Measurements from ENCODE around the gene HPSE2.

HPSE2 gene

GRCh38 chr10:98950106-98950505 lies 285.5 kb downstream of the HPSE2 start:
- Histone ChIP-seq H3K4me3 (ENCODE audit: low read length) (no peak overlapping the region), H3K4me1 (ENCODE audit: control insufficient read depth, low read depth, low read length) (no peaks in the 10 kb centered on the region), H3K9me3 (ENCODE audit: control insufficient read depth, low read depth, low read length) (no peaks in the 10 kb centered on the region), H3K9ac (ENCODE audit: low read length) (no peak overlapping the region), H3K27ac (ENCODE audit: low read length) (no peak overlapping the region), H3K27me3 (ENCODE audit: control insufficient read depth, insufficient read depth, low read length) (no peaks in the 10 kb centered on the region), H3K36me3 (ENCODE audit: control insufficient read depth, low read depth, low read length) (no peaks in the 10 kb centered on the region)

DNA sequence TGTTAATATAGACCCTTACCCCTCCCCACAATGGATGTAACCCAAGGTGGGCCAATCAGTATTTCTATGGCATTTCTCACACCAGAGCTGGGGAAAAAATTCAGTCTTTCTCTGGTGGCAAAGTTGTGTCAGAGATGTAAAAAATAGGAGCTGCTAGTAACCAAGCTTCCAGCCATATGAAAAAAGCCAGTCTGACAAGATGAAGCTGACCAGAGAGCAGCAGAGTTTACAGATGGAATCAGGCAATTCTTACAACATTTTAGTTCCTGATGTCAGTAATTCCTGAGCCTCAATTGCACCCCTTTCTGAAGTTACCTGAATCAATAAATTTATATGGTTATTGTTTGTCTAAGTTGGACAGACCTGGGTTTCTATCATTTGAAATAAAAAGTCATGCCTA lies 286.3 kb downstream of the HPSE2 start:
- no peak overlapping the region for H3K9ac ChIP-seq (ENCODE audit: low read length)
- no peak overlapping the region for H3K27ac ChIP-seq (ENCODE audit: low read length)
- no peaks in the 10 kb centered on the region for H3K27me3 ChIP-seq (ENCODE audit: control insufficient read depth, insufficient read depth, low read length)
- H3K36me3 ChIP-seq (ENCODE audit: control insufficient read depth, low read depth, low read length): no peaks in the 10 kb centered on the region
- H3K4me1 ChIP-seq (ENCODE audit: control insufficient read depth, low read depth, low read length): no peaks in the 10 kb centered on the region
- no peaks in the 10 kb centered on the region for H3K9me3 ChIP-seq (ENCODE audit: control insufficient read depth, low read depth, low read length)
- H3K4me3 ChIP-seq (ENCODE audit: low read length): no peak overlapping the region

DNA sequence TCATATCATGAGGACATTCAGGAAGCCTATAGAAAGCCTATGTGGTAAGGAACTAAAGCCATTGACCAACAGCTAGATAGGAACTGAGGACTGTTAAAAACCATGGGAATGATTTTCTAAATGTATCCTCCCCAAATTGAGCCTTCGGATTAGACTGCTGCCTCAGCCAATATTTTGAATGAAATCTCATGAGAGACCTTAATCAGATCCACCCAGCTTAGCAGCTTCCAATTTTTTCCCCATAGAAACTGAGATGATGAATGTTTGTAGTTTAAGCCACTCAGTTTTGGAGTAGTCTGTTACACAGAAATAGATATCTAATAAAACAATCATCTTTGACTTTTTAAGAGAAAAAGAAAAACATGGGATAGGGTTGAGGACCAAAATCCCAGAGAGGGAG lies 292.0 kb downstream of the HPSE2 start:
- H3K4me1 ChIP-seq (ENCODE audit: control insufficient read depth, low read depth, low read length): no peaks in the 10 kb centered on the region
- no peaks in the 10 kb centered on the region for H3K36me3 ChIP-seq (ENCODE audit: control insufficient read depth, low read depth, low read length)
- no peak overlapping the region for H3K27ac ChIP-seq (ENCODE audit: low read length)
- no peak overlapping the region for H3K4me3 ChIP-seq (ENCODE audit: low read length)
- H3K9me3 ChIP-seq (ENCODE audit: control insufficient read depth, low read depth, low read length): no peaks in the 10 kb centered on the region
- H3K27me3 ChIP-seq (ENCODE audit: control insufficient read depth, insufficient read depth, low read length): no peaks in the 10 kb centered on the region
- H3K9ac ChIP-seq (ENCODE audit: low read length): no peak overlapping the region

DNA sequence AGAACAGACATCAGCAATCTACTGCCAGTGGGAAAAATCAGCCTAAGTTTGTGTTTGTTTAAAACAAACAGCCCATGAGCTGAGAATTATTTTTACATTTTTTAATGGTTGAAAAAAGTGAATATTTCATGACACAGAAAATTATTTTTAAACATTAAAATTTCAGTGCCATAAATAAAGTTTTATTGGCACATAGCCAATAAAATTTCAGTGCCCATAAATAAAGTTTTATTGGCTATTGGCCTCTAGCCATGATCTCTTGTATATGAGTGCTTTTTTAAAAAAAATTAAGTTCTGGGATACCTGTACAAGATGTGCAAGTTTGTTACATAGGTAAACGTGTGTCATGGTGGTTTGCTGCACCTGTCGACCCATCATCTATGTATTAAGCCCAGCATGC lies 305.9 kb downstream of the HPSE2 start:
- H3K27ac ChIP-seq (ENCODE audit: low read length): no peak overlapping the region
- H3K9ac ChIP-seq (ENCODE audit: low read length): no peak overlapping the region
- H3K4me3 ChIP-seq (ENCODE audit: low read length): no peak overlapping the region
- H3K4me1 ChIP-seq (ENCODE audit: control insufficient read depth, low read depth, low read length): no peaks in the 10 kb centered on the region
- H3K9me3 ChIP-seq (ENCODE audit: control insufficient read depth, low read depth, low read length): no peaks in the 10 kb centered on the region
- no peaks in the 10 kb centered on the region for H3K36me3 ChIP-seq (ENCODE audit: control insufficient read depth, low read depth, low read length)
- H3K27me3 ChIP-seq (ENCODE audit: control insufficient read depth, insufficient read depth, low read length): no peaks in the 10 kb centered on the region

DNA sequence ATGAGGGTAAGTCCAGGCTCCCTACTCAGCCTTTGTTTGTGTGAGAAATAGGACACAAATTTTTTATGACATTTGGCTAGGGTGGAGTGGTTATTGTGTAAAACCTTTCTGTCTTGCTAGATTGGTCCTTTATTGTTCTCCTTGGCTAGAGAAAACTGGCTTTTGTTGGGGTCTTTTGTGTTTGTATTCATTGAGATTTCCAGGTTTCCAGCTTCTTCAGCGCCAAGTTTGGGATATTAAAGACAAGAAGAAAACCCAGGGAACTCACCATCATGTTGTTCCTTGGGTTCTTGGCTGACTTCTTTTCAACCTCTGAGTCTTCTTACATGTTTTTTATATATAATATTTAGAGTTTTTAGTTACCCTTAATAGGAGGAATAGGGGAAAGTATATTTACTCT lies 310.0 kb downstream of the HPSE2 start:
- Histone ChIP-seq H3K36me3 (ENCODE audit: control insufficient read depth, low read depth, low read length) (no peaks in the 10 kb centered on the region), H3K9ac (ENCODE audit: low read length) (no peak overlapping the region), H3K4me3 (ENCODE audit: low read length) (no peak overlapping the region), H3K27ac (ENCODE audit: low read length) (no peak overlapping the region), H3K4me1 (ENCODE audit: control insufficient read depth, low read depth, low read length) (no peaks in the 10 kb centered on the region), H3K9me3 (ENCODE audit: control insufficient read depth, low read depth, low read length) (no peaks in the 10 kb centered on the region), H3K27me3 (ENCODE audit: control insufficient read depth, insufficient read depth, low read length) (no peaks in the 10 kb centered on the region)

GRCh38 chr10:98924526-98924925 lies 311.1 kb downstream of the HPSE2 start:
- Histone ChIP-seq H3K27ac (ENCODE audit: low read length) (no peak overlapping the region), H3K36me3 (ENCODE audit: control insufficient read depth, low read depth, low read length) (no peaks in the 10 kb centered on the region), H3K9me3 (ENCODE audit: control insufficient read depth, low read depth, low read length) (no peaks in the 10 kb centered on the region), H3K4me3 (ENCODE audit: low read length) (no peak overlapping the region), H3K4me1 (ENCODE audit: control insufficient read depth, low read depth, low read length) (no peaks in the 10 kb centered on the region), H3K9ac (ENCODE audit: low read length) (no peak overlapping the region), H3K27me3 (ENCODE audit: control insufficient read depth, insufficient read depth, low read length) (no peaks in the 10 kb centered on the region)

DNA sequence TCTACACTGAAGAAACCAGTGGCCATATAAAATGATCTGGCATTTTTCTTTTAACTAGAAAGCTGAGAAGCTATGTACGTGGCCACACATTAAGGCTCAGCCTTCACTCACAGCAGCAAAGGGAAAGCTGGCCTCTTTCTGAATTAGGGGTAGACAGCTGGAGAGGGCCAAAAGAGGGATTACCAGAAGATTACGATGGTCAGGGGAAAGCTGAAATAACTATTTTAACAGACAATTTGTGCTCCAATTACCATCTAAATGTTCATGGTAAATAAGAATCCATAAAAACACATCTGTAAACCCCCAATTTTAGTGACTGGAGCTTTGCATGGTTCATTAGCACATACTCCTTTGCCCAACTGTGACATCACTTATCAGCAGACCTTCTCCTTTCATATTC lies 314.3 kb downstream of the HPSE2 start:
- Histone ChIP-seq H3K9ac (ENCODE audit: low read length) (no peak overlapping the region), H3K9me3 (ENCODE audit: control insufficient read depth, low read depth, low read length) (no peaks in the 10 kb centered on the region), H3K36me3 (ENCODE audit: control insufficient read depth, low read depth, low read length) (no peaks in the 10 kb centered on the region), H3K27ac (ENCODE audit: low read length) (no peak overlapping the region), H3K4me3 (ENCODE audit: low read length) (no peak overlapping the region), H3K4me1 (ENCODE audit: control insufficient read depth, low read depth, low read length) (no peaks in the 10 kb centered on the region), H3K27me3 (ENCODE audit: control insufficient read depth, insufficient read depth, low read length) (no peaks in the 10 kb centered on the region)

- Histone ChIP-seq H3K36me3 (ENCODE audit: control insufficient read depth, low read depth, low read length) (no peaks in the 10 kb centered on the region), H3K4me1 (ENCODE audit: control insufficient read depth, low read depth, low read length) (no peaks in the 10 kb centered on the region), H3K27ac (ENCODE audit: low read length) (no peak overlapping the region), H3K9me3 (ENCODE audit: control insufficient read depth, low read depth, low read length) (no peaks in the 10 kb centered on the region), H3K9ac (ENCODE audit: low read length) (no peak overlapping the region), H3K4me3 (ENCODE audit: low read length) (no peak overlapping the region), H3K27me3 (ENCODE audit: control insufficient read depth, insufficient read depth, low read length) (no peaks in the 10 kb centered on the region)
Measured at GRCh38 chr10:98920807-98921206, 314.8 kb downstream of the HPSE2 start.

- Histone ChIP-seq H3K9me3 (ENCODE audit: control insufficient read depth, low read depth, low read length) (no peaks in the 10 kb centered on the region), H3K27ac (ENCODE audit: low read length) (no peak overlapping the region), H3K27me3 (ENCODE audit: control insufficient read depth, insufficient read depth, low read length) (no peaks in the 10 kb centered on the region), H3K4me1 (ENCODE audit: control insufficient read depth, low read depth, low read length) (no peaks in the 10 kb centered on the region), H3K9ac (ENCODE audit: low read length) (no peak overlapping the region), H3K4me3 (ENCODE audit: low read length) (no peak overlapping the region), H3K36me3 (ENCODE audit: control insufficient read depth, low read depth, low read length) (no peaks in the 10 kb centered on the region)
Measured at GRCh38 chr10:98920360-98920759, 315.3 kb downstream of the HPSE2 start.

GRCh38 chr10:98919899-98920298 lies 315.8 kb downstream of the HPSE2 start:
- Histone ChIP-seq H3K9me3 (ENCODE audit: control insufficient read depth, low read depth, low read length) (no peaks in the 10 kb centered on the region), H3K27ac (ENCODE audit: low read length) (no peak overlapping the region), H3K36me3 (ENCODE audit: control insufficient read depth, low read depth, low read length) (no peaks in the 10 kb centered on the region), H3K4me1 (ENCODE audit: control insufficient read depth, low read depth, low read length) (no peaks in the 10 kb centered on the region), H3K9ac (ENCODE audit: low read length) (no peak overlapping the region), H3K27me3 (ENCODE audit: control insufficient read depth, insufficient read depth, low read length) (no peaks in the 10 kb centered on the region), H3K4me3 (ENCODE audit: low read length) (no peak overlapping the region)

DNA sequence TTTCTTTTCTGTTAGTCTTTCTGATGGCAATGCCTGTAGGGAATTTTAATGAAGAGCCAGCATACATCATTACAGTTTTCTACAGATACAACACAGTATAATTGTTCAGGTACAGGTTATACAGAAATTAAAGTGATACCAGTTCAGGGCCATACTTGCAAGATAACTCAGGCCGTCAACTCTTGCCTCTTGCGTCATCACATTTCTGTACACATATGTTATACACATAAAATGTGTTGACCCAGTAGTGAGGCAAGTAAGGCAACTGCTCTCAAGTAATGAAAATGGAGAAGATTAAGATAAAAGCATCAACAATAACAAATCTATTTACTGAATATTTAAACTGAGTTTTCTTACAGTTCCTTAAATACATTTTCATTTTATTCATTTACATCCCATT lies 317.8 kb downstream of the HPSE2 start:
- no peaks in the 10 kb centered on the region for H3K36me3 ChIP-seq (ENCODE audit: control insufficient read depth, low read depth, low read length)
- H3K9me3 ChIP-seq (ENCODE audit: control insufficient read depth, low read depth, low read length): no peaks in the 10 kb centered on the region
- no peaks in the 10 kb centered on the region for H3K4me1 ChIP-seq (ENCODE audit: control insufficient read depth, low read depth, low read length)
- H3K27me3 ChIP-seq (ENCODE audit: control insufficient read depth, insufficient read depth, low read length): no peaks in the 10 kb centered on the region
- no peak overlapping the region for H3K9ac ChIP-seq (ENCODE audit: low read length)
- H3K27ac ChIP-seq (ENCODE audit: low read length): no peak overlapping the region
- no peak overlapping the region for H3K4me3 ChIP-seq (ENCODE audit: low read length)

DNA sequence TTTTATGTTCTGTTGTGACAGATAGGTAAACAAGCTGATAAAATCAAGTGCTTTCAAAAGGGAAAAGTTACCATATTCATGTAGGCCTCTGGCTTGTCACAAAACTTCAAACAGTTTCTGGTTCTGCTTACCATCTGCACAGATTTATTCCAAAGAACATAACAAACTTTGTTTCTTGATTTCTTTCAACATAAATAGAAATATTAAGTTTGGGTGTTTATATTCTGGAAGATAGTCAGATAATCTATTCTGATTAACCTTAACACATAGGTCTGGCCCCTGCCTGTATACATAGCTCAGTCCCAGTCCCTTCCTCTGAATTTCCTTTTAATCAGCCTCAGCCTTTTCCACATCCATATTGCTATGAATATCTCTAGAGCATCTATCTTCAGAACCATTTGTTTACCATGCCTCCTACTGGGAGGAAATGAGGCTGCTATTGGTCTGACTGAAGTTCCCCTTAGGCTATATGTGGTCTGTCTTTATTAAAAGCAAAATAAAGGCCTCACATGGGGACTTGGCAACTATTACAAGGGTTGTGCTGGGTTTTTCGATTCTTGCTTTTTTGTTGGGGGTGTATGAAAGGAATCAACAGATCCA lies 319.0 kb downstream of the HPSE2 start:
- no peaks in the 10 kb centered on the region for H3K4me1 ChIP-seq (ENCODE audit: control insufficient read depth, low read depth, low read length)
- H3K9ac ChIP-seq (ENCODE audit: low read length): no peak overlapping the region
- no peaks in the 10 kb centered on the region for H3K9me3 ChIP-seq (ENCODE audit: control insufficient read depth, low read depth, low read length)
- H3K27ac ChIP-seq (ENCODE audit: low read length): no peak overlapping the region
- H3K4me3 ChIP-seq (ENCODE audit: low read length): no peak overlapping the region
- H3K36me3 ChIP-seq (ENCODE audit: control insufficient read depth, low read depth, low read length): no peaks in the 10 kb centered on the region
- no peaks in the 10 kb centered on the region for H3K27me3 ChIP-seq (ENCODE audit: control insufficient read depth, insufficient read depth, low read length)

All from iPS-18a (cell line).